Transverse colon (tissue), 4 donors: Measurements from ENCODE around the gene HIPK4.

Experiments used
- CTCF ChIP-seq, 5 experiments: fragments of 200-600 bp in 3 of 5; fragments of 450-650 bp in 2 of 5; sonication (generic) in 3 of 5; IDR thresholded peaks; 1 replicate in 2 of 5; 2 replicates in 3 of 5; pipeline ENCODE4 v1.5.1; 2016 to 2017; ENCODE audit warnings: antibody characterized with exemption in 5 of 5, inconsistent platforms in 3 of 5, mild to moderate bottlenecking in 2 of 5, moderate library complexity in 1 of 5
- POLR2A ChIP-seq: fragments of 450-650 bp; IDR thresholded peaks from one replicate; pipeline ENCODE4 v1.6.1; 2016; ENCODE audit warnings: antibody characterized with exemption, mild to moderate bottlenecking, moderate library complexity
- POLR2AphosphoS5 ChIP-seq, 3 donors: sonication (generic); formaldehyde crosslinking; IDR thresholded peaks; one replicate each; pipeline ENCODE4 v1.6.1; 2016; ENCODE audit warnings: antibody characterized with exemption in 3 of 3

- TF ChIP-seq CTCF (IDR thresholded peaks at IDR 0.05) (no peak), POLR2A (no peak), POLR2AphosphoS5 (IDR thresholded peaks at IDR 0.05) (no peak)
Measured at GRCh38 chr19:40355975-40356680, 33.9 kb downstream of the HIPK4 start.
